OCI-LY3 (cell line): ENCODE results near the gene SF3B6.

Source experiments
- CTCF ChIP-seq: fragments of 200-600, 300-600 bp; sonication (generic); IDR thresholded peaks from 2 replicates; pipeline ENCODE4 v1.5.1; 2014; ENCODE audit warnings: antibody characterized with exemption, low read length, low read depth
- EZH2phosphoT487 ChIP-seq: fragments of 200-600 bp; shearing (Covaris generic); IDR thresholded peaks from 2 replicates; pipeline ENCODE4 v1.6.1; 2018; ENCODE audit warnings: antibody characterized with exemption, mixed run types, low read depth

- TF ChIP-seq CTCF, result no peak
- no peak for TF ChIP-seq EZH2phosphoT487
Measured at GRCh38 chr2:24083567-24084385, 7.7 kb upstream of the SF3B6 start.
